Measurements from ENCODE around the gene RAB11B. TPM values are rescaled to one million over a fixed set of nuclear protein-coding genes. Genes with fewer than 3 reads are reported as not detected.

RAB11B gene
- total and polyA plus RNA-seq, 10 of the 15 experiments (the other 5 are each of a cell fraction or from before 2014, with no cell fraction given) = 0.92 to 82.5 (median 17.9) TPM

DNA sequence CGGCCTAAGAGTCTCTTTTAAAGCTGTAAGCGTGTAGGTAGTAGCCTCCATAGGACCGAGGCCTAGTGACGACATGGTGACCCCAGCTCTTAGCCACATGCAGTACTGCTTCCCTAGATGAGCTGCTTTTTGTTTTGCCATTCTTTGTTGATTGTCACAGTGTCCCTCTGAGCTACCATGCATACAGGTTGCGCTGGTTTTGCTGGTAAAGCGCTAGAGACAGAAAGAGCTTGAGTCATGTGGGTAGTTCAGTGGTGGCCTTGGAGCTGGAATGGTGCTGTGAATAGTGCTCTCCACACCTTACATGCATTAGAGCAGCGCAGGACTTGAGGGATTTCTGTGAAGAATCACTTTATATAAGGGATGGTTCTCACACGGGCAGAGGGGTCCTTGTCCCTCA lies 59.7 kb downstream of the RAB11B start:
- SMC1A ChIA-PET (ENCODE audit: uncharacterized antibody, unreplicated experiment) = interaction anchor here (0.8 to 1.7 kb wide), 2 partner anchors 11 to 13 kb away, joined by 3 to 5 read pairs; no protein-coding TSS in a partner anchor
- H3K9ac ChIP-seq (ENCODE audit: control insufficient read depth, insufficient read depth, low read length) = peak overlapping the region; percentile 4; the same call in 1 of the 2 replicates
- H3K4me3 ChIP-seq = peak overlapping the region; percentile 39; the same call in 1 of the 2 replicates
- intact Hi-C loops (cut with micrococcal nuclease; ENCODE audit: unreplicated experiment) = no loop called here
- POLR2A ChIA-PET = interaction anchor here (0.5 to 1.8 kb wide), 5 partner anchors 12 to 447 kb away, joined by 3 to 6 read pairs (median 4); partner anchors contain the start of gene ZNF414
- no peaks in the 10 kb centered on the region for H3K9me3 ChIP-seq (replicated peaks; ENCODE audit: control insufficient read depth, insufficient read depth, low read length)
- H3K27me3 ChIP-seq (replicated peaks in 1 of 2; ENCODE audit: control insufficient read depth in 2 of 2, insufficient read depth in 2 of 2, low read length in 1 of 2) = no peaks in the 10 kb centered on the region
- peaks cover 30% of the 10 kb centered on the region for H4K20me1 ChIP-seq (ENCODE audit: control insufficient read depth, insufficient read depth)
- H3K27ac ChIP-seq (ENCODE audit: control insufficient read depth, insufficient read depth) = 0 out of 2 replicates have a peak overlapping the region, but pooled peaks have one; percentile 18
- TF ChIP-seq STAT3 (IDR thresholded peaks at IDR 0.05; ENCODE audit: low read depth, low read length) (no peak), ZNF687 (IDR thresholded peaks at IDR 0.05) (no peak), ESRRA (IDR thresholded peaks at IDR 0.05; ENCODE audit: low read length) (no peak), RAD21 (IDR thresholded peaks at IDR 0.05; ENCODE audit: insufficient read depth, low read depth, low read length) (no peak), NFYA (IDR thresholded peaks at IDR 0.05; ENCODE audit: borderline replicate concordance, low read depth, low read length) (no peak), NFYB (IDR thresholded peaks at IDR 0.05; ENCODE audit: insufficient read depth, low read depth, low read length) (no peak), CBX5 (IDR thresholded peaks at IDR 0.05; ENCODE audit: low read depth) (no peak), CUX1 (IDR thresholded peaks at IDR 0.05; ENCODE audit: insufficient replicate concordance, low read depth, low read length) (no peak), PML (IDR thresholded peaks at IDR 0.05; ENCODE audit: low read length) (no peak), CEBPZ (IDR thresholded peaks at IDR 0.05; ENCODE audit: low read depth, low read length) (no peak), HDAC2 (IDR thresholded peaks at IDR 0.05) (no peak)
- CTCF ChIA-PET = interaction anchor here (0.6 to 2.1 kb wide), 3 partner anchors 37 to 131 kb away, joined by 3 to 9 read pairs (median 3); partner anchors contain the start of gene MARCHF2
- no peak for DNase-seq (ENCODE audit: low read depth, low spot score)
- BruUV-seq (replicated peaks) = no TSS peak
- H3K4me1 ChIP-seq (ENCODE audit: control insufficient read depth, insufficient read depth, low read length) = peaks cover 16% of the 10 kb centered on the region
- ATAC-seq = peak; percentile 5; the same call in 2 of the 3 replicates
- H3K79me2 ChIP-seq (ENCODE audit: control insufficient read depth, insufficient read depth, low read length) = peaks cover 94% of the 10 kb centered on the region
- in situ Hi-C loops (cut with MboI) = no loop called here
- WGBS (ENCODE audit: insufficient coverage, insufficient replicate concordance, low lambda C conversion rate, missing lambda C conversion rate) = 13% methylated on average over 7 of the region's 8 CpGs
- RAD21 ChIA-PET (ENCODE audit: unreplicated experiment) = interaction anchor here (2.2 to 2.5 kb wide), 2 partner anchors 25 to 36 kb away, joined by 7 to 14 read pairs; partner anchors contain the start of gene MARCHF2
- no peak for FAIRE-seq
- H2AFZ ChIP-seq (ENCODE audit: control insufficient read depth, low read depth, low read length) = no peak overlapping the region
- peak overlapping the region; percentile 64 for H3K4me2 ChIP-seq (ENCODE audit: control insufficient read depth, insufficient read depth)
- H3K36me3 ChIP-seq (ENCODE audit: control insufficient read depth in 2 of 2, insufficient read depth in 2 of 2, low read length in 1 of 2) = peaks cover 6 to 18% of the 10 kb centered on the region in 2 experiments; a peak in 3 of 4 replicates
